Measurements from ENCODE around the gene MGRN1.

MGRN1 gene

DNA sequence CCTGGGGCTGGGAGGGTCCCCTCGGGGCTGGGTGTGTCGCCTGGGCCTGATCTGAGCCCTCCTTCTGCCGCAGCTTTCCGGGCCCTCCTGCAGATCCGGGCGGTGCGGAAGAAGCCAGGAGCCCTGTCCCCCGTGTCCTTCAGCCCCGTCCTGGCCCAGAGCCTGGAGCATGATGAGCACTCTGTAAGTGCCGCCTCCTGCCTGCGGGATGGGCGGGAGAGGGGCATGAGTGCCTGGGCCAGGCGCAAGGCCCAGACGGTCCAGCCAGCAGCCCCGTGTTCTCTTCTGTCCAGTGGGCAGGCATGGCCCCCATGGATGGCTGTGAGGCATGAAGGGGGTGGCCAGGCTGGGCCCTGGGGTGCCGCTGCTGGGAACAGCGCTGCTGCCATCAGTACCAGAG, 52.8 kb downstream of the MGRN1 start:
- no peak for DNase-seq

DNA sequence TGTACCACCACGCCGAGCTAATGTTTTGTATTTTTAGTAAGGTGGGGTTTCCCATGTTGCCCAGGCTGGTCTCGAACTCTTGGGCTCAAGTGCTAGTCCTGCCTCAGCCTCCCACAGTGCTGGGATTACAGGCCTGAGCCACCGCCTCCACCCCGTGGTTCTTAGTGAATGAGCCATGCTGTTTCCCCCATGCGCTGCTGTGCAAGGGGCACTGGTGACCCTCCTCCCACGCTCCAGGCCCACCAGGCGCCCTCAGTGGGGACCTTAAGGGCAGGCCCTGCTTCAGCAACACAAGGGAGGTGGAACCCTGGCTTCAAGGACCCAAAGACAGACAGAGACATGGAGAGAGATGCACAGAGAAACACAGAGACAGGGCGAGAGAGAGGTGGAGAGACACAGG, 53.4 kb downstream of the MGRN1 start:
- no peak for DNase-seq

DNA sequence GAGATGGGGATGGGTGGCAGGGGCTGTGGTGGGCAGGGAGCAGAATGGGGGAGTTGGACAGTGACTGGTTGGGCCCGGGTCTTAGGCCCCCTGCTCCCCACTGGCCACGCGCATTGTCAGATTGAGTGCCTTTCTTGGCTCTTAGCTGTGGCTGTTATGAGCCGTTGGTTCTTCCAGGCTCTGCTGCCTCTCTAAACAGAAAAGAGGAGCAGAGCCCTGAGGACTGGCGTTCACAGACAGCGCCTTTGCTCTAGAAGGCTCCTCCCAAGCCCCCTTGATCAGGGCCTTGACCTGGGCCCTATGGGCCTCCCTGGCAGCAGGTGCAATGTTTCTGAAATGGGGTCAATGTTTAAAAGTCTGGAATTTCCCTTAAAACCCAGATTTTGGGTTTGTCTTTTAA, 54.0 kb downstream of the MGRN1 start:
- DNase-seq: no peak

- DNase-seq: no peak
Observed at GRCh38 chr16:4679156-4679849, 54.7 kb downstream of the MGRN1 start.

- no peak for DNase-seq
Observed at GRCh38 chr16:4679850-4680636, 55.4 kb downstream of the MGRN1 start.

DNA sequence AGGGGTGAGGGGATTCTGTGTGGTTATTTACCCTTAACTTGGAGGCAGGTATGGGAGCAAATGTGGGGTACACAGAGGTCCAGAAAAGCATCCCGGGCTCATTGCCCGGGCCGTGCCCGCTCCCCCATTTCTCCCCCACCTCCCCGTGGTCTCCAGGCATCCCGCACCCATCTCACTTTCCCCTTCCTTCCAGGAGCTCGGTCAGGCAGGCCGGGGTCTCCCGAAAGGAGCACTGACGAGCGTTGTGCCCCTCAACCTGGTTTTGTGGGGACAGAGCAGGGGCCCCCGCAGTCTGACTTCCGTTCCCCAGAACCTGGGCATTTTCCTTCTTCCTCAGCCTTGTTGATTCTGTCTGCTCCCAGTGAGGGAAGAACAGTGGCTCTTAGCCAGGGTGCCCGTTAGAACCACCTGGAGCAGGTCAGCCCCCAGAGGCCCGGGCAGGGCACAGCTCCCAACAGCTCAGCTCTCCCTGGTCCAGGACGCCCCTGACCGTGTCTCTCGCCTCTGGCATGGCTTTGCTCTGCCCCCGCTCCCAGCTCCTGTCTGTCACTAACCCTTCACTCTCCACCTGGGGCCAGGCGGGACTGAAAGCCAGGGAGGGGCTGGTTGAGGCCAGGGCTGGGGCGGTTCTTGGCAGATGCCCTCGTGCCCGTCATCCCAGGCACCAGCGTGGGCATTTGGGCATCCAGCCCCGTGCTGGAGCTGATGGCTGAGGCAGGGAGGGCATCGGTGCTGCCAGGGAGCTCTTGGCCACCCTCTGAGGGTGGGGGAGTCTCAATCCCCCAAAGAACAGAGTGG, 56.2 kb downstream of the MGRN1 start:
- no peak for DNase-seq

DNA sequence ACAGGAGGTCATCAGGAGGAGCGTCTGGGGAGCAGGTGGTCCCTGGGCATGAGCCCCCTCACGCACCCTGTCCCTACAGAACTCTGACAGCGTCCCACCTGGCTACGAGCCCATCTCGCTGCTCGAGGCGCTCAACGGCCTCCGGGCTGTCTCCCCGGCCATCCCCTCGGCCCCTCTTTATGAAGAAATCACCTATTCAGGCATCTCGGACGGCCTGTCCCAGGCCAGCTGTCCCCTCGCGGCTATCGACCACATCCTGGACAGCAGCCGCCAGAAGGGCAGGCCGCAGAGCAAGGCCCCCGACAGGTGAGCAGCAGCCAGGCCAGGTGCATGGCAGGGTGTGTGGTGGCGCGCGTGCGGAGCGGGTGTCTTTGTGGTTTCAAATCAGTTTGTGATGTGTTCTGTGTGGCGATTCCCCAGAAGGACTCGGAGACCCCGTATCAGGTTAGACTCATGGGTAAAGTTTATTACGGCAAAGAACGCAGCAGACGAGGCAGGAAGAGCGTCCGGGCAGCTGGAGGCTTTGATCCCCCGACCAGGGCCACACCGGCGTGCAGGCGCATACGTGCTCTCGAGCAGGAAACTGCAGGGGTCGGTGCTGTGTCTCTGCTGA, 57.0 kb downstream of the MGRN1 start:
- no peak for DNase-seq

- DNase-seq: no peak
Observed at GRCh38 chr16:4682084-4682591, 57.5 kb downstream of the MGRN1 start.

DNA sequence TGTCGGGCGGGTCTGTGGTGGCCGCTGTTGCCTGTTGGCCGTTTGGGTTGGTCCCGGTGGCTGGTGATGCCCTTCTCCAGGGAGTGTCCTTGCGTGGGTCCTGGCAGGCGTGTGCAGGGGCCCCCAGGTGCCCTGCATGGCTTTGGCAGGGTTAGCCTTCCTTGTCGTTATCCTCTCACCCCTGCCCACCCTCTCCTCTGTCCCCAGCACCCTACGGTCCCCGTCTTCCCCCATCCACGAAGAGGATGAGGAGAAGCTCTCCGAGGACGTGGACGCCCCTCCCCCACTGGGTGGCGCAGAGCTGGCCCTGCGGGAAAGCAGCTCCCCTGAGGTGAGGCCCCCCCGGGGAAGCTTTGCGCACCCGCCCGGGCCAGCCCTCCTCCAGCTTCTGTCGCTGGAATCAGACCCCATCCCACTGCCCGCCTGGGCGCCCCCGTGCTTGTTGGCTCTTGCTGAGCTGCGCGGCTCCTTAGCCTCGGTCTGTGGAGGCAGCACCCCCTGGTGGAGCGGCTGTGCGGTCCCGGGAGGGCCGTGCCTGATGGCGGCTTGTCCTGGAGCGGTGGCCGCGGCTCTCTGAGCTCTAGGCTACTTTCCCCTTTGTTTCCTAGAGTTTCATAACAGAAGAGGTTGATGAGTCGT, 58.1 kb downstream of the MGRN1 start:
- DNase-seq: no peak

- no peak for DNase-seq
Observed at GRCh38 chr16:4683255-4684057, 58.8 kb downstream of the MGRN1 start.

- no peak for DNase-seq
Observed at GRCh38 chr16:4684058-4684715, 59.6 kb downstream of the MGRN1 start.

- DNase-seq: no peak
Observed at GRCh38 chr16:4684763-4685162, 60.1 kb downstream of the MGRN1 start.

- no peak for DNase-seq
Observed at GRCh38 chr16:4685292-4685691, 60.7 kb downstream of the MGRN1 start.

GRCh38 chr16:4685776-4686496, 61.3 kb downstream of the MGRN1 start:
- no peak for DNase-seq

- no peak for DNase-seq
Observed at GRCh38 chr16:4686497-4687210, 62.0 kb downstream of the MGRN1 start.

GRCh38 chr16:4687416-4687815, 62.8 kb downstream of the MGRN1 start:
- no peak for DNase-seq

- DNase-seq: no peak
Observed at GRCh38 chr16:4687946-4688673, 63.5 kb downstream of the MGRN1 start.

DNA sequence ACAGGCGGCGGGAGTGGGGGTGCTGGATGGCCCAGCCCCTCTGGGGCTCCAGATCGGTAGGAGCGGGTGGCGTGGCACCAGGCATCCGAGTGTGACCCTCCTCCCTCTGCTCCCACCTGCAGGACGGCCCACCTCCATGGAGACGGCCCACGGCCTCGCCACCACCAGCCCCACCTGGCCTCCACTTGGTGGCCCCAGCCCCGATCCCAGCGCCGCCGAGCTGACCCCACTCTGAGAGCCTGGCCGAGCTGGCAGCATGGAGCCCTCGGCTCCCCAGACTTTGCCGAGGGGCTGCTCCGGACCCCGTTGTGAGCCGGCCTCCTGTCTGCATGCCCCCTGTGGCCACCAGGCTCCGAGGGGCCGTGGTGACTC, 64.0 kb downstream of the MGRN1 start:
- no peak for DNase-seq

GRCh38 chr16:4689091-4689671, 64.6 kb downstream of the MGRN1 start:
- no peak for DNase-seq
